ENCODE data around the gene VAC14.

Gene VAC14

DNA sequence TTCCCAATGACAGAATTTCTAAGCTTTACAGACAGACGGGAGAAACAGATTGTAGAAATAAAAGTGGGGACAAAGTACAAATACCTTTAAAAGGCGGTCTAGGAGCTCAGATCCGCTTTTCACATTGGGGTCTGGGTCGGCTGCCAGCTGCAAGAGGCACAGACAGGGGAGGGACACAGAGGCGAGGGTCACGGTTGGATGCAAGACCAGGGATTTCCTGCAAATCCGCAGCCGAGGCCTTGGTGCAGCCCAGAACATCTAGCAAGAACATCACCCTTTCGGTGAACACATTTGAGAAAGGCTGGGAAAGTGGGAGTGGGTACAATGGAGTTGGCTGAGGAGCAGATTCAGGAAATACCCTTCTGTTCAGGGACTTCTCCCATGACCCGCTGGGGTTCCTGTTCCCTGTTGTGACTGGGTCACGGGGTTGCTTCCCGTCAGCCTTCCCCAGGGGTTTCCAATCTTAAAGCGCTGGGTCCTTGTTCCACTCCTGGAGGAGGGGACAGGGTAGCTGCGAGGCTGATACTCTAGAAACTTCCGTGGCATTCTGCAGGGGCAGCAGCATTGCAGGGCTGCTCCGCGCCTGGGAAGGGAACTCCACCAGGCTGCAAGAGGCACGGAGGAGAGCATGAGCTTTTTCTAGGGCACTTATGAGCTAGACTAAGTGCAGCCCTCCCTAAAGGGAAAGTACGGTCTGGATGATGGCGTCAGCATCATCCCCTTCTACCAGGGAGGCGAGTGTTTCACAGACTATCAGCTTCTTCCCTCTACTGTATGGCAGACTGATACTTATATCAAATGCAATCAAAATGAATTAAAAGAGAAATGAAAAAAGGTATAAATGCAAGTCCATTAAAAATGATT, 16.0 kb downstream of the VAC14 start:
- DNase-seq: no peak

DNA sequence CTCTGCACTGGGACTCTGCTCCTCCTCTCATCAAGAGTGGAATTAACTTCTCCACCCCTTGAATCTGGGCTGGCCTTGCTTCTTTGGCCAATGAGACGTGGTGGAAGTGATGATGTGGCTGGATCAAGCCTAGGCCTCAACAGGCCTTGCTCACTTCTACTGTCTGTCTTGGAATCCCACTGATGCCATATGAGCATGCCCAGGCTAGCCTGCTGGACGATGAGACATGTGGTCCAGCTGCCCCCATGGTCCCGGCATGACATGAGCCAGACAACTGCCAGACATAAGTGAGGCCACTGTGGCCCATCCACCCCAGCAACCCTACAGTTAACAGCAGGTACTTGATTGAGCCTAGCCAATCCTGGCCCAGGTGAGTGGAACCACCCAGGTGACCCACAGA, 18.7 kb downstream of the VAC14 start:
- no peak for DNase-seq

DNA sequence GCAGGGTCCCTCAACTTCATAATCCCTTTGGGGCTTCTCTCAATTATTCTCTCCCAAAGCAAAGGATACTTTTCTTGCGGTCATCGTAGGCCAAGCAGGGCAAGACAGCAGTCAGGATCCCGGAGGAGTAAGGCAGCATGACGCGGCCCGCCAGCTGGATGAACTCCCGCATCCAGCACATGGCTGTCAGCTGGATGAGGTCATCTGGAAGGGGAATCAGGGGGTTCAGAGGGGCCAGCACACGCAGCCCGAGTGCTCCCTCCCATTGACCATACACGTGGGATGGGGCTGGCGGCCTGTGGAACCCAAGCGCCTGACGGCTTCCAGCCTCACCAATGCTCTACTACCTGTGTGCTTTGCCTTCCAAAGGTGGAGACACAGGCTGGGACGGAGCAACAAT, 19.2 kb downstream of the VAC14 start:
- no peak for DNase-seq

DNA sequence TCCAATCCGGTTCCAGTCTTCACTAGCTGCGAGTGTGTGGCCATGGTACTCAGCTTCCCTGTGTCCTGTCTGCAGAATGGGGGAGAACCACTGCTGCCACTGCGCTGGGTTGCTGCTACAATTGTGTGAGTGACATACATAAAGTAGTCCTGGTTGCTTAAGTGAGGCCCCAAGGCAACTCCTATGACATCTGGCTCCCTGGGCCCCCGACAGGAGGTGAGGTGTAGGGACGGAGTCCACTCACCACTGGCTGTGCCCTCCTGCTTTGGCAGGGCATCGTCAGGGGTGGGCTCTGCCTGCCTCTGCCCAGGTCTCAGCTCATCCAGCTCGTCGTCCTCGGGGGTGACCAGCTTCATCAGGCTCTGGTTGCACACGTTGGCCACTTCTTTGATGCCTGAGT, 20.4 kb downstream of the VAC14 start:
- no peak for DNase-seq

GRCh38 chr16:70779361-70779760, 21.6 kb downstream of the VAC14 start:
- DNase-seq: no peak

- DNase-seq: peak; percentile 82
These were observed 22.1 kb downstream of the VAC14 start for GRCh38 chr16:70778901-70779309.

DNA sequence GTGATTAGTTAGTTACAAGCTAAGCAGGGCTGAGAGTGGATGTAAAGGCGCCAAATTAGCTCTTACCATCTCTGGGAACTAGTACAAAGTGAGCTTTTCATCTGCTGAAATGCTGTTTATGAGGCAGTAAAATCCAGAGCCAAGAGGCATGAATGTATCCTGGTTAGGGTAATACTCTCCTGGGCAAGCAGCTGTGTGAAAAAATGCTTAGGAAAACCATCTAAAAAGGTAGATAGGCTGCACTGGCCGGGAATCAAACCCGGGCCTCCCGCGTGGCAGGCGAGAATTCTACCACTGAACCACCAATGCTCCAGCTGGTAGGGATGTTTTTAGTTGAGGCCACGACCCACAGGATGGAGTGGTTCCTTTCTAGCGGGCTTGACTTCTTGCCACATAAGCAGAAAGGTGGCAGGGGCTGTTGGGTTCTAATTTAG, 23.0 kb downstream of the VAC14 start:
- DNase-seq: no peak

DNA sequence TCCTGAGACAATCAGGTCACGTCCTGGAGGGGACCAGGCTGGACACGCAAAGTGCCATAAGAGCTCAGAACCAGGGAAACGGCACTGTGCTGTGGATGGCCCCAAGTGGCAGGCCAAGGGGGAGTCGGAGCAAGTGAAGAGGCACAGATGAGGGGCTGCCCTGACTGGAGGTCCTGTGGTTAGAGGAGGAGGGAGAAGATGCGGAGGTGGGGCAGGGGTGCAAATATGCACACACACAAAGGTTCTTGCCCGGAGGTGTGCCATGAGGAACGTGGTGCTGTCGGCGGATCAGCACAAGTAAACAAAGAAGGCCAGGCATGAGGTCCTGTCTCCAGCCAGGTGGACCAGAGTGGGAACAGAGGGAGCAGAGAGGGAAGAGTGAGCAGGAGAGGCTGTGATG, 23.5 kb downstream of the VAC14 start:
- no peak for DNase-seq

DNA sequence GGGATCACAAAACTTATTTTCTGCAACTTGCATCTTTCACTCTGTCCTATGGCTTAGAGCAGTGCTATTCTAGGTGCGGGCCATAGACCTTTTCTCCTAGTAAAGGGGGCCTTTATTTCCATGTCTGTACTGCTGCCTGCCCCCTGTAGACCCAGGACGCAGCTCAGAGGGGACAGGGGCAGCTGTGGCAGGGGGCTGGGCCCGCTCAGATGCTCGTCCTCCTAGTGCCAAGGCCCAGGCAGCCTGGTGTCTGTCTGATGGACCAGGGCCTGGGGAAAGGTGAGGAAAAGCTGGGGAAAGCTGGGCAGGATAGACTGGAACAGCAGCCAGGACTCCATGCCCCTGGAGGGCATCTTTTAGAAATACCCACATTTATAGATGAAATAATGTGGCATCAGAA, 25.6 kb downstream of the VAC14 start:
- no peak for DNase-seq

GRCh38 chr16:70774261-70774660, 26.7 kb downstream of the VAC14 start:
- no peak for DNase-seq

GRCh38 chr16:70772493-70772892, 28.5 kb downstream of the VAC14 start:
- no peak for DNase-seq

- DNase-seq: no peak
These were observed 30.1 kb downstream of the VAC14 start for GRCh38 chr16:70770626-70771552.

- no peak for DNase-seq
These were observed 30.7 kb downstream of the VAC14 start for GRCh38 chr16:70770291-70770625.

- DNase-seq: no peak
These were observed 31.2 kb downstream of the VAC14 start for GRCh38 chr16:70769761-70770160.

- DNase-seq: no peak
These were observed 31.8 kb downstream of the VAC14 start for GRCh38 chr16:70769131-70769530.

DNA sequence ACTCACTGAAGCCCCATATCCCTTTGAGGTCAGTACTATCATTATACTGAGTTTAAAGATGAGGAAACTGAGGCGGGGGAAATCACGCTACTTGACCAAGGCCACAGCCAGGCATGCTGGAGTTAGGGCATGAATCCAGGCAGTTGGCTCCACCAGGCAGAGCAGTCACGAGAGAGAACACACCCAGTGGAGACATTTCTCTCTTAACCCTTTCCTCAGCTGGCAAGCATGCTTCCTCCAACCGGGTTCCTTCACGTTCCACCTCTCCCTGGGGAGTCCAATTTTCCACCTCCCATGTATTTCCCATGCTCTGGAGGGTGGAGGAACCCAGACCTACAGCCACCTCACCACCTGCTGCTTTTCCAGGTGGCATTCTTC, 32.8 kb downstream of the VAC14 start:
- no peak for DNase-seq

GRCh38 chr16:70767377-70768202, 33.4 kb downstream of the VAC14 start:
- DNase-seq: no peak

DNA sequence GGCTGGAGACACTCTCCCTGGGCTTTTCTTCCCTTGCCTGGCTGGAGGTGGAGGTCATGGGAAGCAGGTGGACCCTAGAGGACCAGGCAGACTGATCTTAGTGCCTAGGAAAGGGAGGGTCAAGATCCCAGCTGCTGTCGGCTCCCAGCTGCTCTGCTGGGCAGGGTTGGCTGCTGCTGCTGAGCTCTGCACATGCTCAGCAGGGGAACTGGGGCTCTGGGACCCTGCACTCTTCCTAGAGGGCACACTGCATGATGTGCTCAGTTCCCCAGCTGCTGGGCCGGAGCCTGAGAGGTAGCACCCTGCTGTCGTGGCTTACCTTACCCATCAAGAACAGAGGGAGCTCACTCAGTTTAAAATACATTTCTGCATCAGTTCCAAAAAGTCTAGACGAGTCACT, 34.3 kb downstream of the VAC14 start:
- DNase-seq: no peak

DNA sequence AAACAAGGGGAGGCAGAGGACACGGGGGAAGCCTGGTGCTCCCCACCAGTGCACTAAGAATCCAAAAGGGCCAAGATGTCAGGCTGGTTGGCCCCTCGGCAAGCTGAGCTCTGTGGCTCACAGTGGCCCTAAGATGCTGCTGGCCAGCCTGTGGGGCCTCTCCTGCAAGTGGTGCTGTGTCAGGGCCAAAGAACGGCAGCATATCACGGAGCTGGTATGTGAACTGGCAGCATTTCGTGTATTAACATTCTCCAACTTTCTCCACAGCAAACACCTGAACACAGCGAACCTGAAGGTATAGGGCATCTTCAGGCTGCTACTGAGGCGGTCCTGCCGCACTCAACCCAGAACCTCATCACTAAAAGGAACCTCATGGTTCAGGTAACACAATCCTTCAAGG, 34.8 kb downstream of the VAC14 start:
- no peak for DNase-seq

DNA sequence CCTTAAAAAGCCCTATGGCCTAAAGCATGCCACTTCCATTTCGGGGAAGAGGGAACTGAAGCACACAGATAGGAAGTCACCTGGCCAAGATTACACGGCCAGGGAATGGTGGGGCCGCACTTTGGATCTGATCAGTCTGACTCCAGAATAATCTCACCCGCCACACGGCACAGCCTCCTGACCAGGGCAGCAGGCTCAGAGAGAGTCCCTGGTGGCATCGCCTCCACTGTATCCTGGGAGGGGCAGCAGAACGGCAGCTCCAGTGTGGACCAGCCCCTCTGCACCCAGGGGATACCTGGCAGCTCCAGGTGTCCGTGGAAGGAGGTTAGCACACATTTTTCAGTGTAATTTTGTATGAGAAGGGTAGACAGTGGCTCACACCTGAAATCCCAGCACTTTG, 35.5 kb downstream of the VAC14 start:
- no peak for DNase-seq

DNA sequence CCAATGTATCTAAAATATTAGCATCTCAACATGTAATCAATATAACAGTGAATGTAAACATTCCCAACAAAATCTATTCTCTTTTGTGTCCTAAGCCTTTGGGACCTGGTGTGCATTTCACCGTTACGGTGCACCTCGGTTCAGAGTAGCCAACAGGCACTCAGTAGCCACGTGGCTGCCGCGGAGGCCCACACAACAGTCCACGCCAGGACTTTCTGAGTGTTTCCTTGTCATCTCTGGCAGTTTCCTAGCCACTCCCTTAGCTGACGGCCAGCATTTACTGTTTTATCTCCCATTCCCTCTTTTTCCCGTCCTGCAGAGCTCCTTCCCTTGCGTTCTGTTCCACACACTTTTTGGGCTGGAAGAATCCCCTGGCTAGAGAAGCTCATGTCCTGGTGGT, 36.3 kb downstream of the VAC14 start:
- no peak for DNase-seq

DNA sequence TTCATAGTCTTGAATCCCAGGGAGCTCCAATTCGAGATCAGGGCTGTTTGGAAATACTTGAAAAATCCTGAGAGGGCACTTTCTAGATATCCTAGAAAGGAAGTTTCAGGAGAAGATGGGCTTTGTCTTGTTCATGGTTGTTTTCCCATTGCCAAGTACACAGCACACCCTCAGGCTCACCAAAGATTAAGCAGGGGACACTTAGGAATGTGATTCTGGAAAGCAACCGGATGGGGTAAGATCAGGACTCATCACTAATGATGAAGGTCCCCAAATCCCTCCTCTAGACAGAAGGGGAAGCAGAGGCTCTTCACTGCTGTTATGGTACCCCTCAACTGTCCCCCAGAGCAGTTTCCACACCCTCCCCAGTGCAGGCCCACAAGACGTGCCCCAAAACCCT, 40.7 kb downstream of the VAC14 start:
- no peak for DNase-seq

DNA sequence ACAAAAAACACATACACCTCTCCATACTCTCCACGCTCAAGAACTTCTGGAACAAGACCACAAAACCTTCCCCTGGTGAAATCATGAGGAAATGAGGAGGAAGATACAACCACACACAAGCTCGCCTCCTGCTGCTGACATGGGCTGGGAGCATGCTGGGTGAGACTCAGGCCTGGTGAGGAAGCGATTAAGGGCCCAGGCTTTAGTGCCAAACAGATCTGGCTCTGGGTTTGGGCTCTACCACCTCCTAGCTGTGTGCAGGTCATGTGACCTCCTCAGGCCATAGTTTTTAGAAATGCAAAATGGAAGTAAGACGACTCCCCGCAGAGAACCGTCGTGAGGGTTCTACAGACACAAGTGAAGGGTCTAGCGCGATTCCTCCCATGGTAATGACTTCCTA, 41.3 kb downstream of the VAC14 start:
- DNase-seq: no peak
